Glutamatergic neuron (in vitro differentiated cells): Measurements from ENCODE around the gene IGFALS. TPM values are rescaled to one million over a fixed set of nuclear protein-coding genes. Genes with fewer than 3 reads are reported as not detected.

Source experiments
- DNase-seq: peaks from one replicate; pipeline ENCODE4 v3.0.0; 2022
- H3K27ac Mint-ChIP-seq: one replicate; pipeline ENCODE4 v1.8.0; 2020; ENCODE audit warnings: mild to moderate bottlenecking, mixed read lengths, inconsistent platforms; ENCODE audit not compliant: unreplicated experiment
- H3K27me3 Mint-ChIP-seq: one replicate; pipeline ENCODE4 v1.8.0; 2020; ENCODE audit warnings: mild to moderate bottlenecking, moderate library complexity, mixed read lengths, inconsistent platforms; ENCODE audit not compliant: unreplicated experiment
- H3K36me3 Mint-ChIP-seq: one replicate; pipeline ENCODE4 v1.8.0; 2020; ENCODE audit warnings: mild to moderate bottlenecking, mixed read lengths, inconsistent platforms; ENCODE audit not compliant: unreplicated experiment
- H3K4me1 Mint-ChIP-seq: one replicate; pipeline ENCODE4 v1.8.0; 2020; ENCODE audit warnings: mild to moderate bottlenecking, low read depth, mixed read lengths, inconsistent platforms; ENCODE audit not compliant: unreplicated experiment
- H3K4me3 Mint-ChIP-seq: one replicate; pipeline ENCODE4 v1.8.0; 2020; ENCODE audit warnings: mild to moderate bottlenecking, mixed read lengths, inconsistent platforms; ENCODE audit not compliant: unreplicated experiment
- H3K9me3 Mint-ChIP-seq: one replicate; pipeline ENCODE4 v1.8.0; 2020; ENCODE audit warnings: mild to moderate bottlenecking, moderate library complexity, mixed read lengths, inconsistent platforms; ENCODE audit not compliant: unreplicated experiment
- total RNA-seq: library from RNA; stranded (reverse); fragmentation: NEBNext Ultra II Directional; extraction: Animal tissue kit (Norgen Biotek cat#: 25700); gene quantifications from one replicate; pipeline ENCODE4 v1.2.1, GENCODE V29; 2021; ENCODE audit not compliant: unreplicated experiment
- TF ChIP-seq, protein P1 (sequence below): fragments of 200-600 bp; sonication (generic); IDR thresholded peaks from one replicate; pipeline ENCODE4 v1.5.0; 2021; ENCODE audit not compliant: partially characterized antibody, unreplicated experiment

IGFALS gene
- total RNA-seq, 1 donor from 2014 or later, result 0.39 TPM

DNA sequence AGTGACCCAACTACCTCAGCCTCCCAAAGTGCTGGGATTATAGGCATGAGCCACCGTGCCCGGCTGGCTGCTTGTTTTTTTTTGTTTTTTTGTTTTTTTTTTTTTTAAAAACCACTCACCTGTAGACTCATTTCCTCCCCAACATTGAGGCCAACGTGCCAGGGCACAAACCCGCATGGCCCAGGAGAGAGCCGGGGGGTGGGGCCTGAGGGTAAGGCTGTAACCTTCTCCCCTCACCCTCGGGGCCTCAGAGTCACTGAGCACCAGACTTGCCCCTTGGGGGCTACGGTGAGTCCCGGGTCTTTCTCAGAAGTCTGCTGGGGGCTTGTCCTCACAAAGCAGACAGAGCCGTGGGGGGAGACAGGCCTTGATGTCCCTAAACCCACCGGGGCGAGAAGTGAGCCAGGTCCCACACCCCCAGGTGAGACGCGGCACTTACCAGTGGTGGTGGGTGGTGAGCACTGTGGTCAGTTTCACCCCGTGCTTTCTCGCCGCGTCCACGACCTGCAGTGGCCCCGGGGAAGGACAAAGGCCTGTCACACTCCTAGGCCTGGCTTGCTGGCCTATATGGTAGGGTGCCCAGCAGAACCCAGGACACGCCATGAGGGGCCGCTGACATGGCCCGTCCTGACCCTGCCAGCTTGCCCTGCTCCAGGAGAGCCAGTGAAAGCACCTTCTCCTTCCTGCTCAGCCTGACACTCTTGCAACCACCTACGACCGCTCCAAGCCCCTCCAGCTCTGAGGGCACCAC lies 28.5 kb upstream of the IGFALS start:
- Mint-ChIP-seq H3K4me3 (no peak overlapping the region), H3K27me3 (peaks cover 3% of the 10 kb centered on the region), H3K27ac (no peak overlapping the region), H3K36me3 (no peaks in the 10 kb centered on the region), H3K9me3 (peaks cover 3% of the 10 kb centered on the region), H3K4me1 (peaks cover 7% of the 10 kb centered on the region)
- DNase-seq, result no peak
- TF ChIP-seq, protein P1, sequence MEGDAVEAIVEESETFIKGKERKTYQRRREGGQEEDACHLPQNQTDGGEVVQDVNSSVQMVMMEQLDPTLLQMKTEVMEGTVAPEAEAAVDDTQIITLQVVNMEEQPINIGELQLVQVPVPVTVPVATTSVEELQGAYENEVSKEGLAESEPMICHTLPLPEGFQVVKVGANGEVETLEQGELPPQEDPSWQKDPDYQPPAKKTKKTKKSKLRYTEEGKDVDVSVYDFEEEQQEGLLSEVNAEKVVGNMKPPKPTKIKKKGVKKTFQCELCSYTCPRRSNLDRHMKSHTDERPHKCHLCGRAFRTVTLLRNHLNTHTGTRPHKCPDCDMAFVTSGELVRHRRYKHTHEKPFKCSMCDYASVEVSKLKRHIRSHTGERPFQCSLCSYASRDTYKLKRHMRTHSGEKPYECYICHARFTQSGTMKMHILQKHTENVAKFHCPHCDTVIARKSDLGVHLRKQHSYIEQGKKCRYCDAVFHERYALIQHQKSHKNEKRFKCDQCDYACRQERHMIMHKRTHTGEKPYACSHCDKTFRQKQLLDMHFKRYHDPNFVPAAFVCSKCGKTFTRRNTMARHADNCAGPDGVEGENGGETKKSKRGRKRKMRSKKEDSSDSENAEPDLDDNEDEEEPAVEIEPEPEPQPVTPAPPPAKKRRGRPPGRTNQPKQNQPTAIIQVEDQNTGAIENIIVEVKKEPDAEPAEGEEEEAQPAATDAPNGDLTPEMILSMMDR, result no peak

DNA sequence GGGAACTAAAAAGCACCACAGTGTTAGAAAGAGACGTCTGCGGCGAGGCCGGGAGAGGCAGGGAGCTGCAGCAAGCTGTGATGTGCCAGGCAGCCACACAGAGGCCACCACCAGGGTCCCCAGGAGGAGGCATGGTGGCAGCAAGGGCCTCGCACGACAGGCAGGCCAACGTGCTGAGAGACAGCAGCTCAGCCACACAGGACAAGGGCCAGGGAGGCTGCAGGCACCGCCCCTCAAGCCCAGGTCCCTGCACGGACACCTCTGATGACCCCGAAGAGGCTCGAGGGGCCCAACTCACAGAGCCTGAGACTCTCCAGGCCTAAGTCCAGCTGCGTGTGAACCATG lies 27.4 kb upstream of the IGFALS start:
- DNase-seq, result no peak
- Mint-ChIP-seq H3K4me3 (no peak overlapping the region), H3K9me3 (peaks cover 2% of the 10 kb centered on the region), H3K27me3 (peaks cover 3% of the 10 kb centered on the region), H3K27ac (no peak overlapping the region), H3K36me3 (no peaks in the 10 kb centered on the region), H3K4me1 (peaks cover 7% of the 10 kb centered on the region)
- TF ChIP-seq, protein P1, result no peak

DNA sequence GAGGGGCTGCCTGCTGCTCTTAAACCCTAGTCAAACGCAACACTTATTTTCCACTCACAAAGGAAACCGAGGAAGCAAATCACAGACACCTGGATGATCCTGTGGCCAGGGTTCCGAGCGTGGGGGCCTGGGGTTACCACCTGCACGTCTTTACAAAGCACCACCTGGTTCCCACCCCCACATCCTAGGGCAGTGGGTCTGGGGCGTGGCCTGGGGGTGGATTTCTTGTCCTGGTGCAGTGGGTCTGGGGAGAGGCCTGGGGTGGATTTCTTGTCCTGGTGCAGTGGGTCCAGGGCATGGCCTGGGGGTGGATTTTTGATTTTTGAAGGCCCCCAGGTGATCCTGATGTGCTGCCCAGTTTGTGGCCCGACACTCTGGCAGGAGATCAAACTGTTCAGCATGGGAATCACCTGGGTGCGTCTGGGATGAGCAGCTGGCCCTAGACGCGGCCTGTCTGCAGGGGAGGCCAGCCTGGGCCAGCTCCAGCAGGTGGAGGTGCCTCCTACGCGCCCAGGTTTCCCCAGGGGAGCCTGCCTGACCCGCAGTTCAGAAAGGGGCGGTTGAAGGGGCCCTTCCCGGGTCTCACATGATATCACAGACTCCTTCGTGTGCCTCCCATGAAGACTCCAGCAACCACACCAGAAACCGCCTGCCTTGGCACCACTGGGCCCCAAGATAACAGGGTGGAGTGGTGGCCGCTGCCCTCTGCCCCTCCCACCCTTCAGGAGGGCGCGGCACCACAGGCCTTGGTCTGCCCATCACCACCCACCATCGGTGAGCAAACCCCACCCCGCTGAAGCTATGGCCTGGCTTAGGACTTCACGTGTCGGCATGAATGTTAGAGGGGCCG lies 26.8 kb upstream of the IGFALS start:
- H3K36me3 Mint-ChIP-seq, result no peaks in the 10 kb centered on the region
- H3K27me3 Mint-ChIP-seq, result peaks cover 3% of the 10 kb centered on the region
- no peak for DNase-seq
- TF ChIP-seq, protein P1, result no peak
- no peak overlapping the region for H3K4me3 Mint-ChIP-seq
- peaks cover 1% of the 10 kb centered on the region for H3K9me3 Mint-ChIP-seq
- peak overlapping the region; percentile 22 for H3K27ac Mint-ChIP-seq
- peaks cover 7% of the 10 kb centered on the region for H3K4me1 Mint-ChIP-seq

DNA sequence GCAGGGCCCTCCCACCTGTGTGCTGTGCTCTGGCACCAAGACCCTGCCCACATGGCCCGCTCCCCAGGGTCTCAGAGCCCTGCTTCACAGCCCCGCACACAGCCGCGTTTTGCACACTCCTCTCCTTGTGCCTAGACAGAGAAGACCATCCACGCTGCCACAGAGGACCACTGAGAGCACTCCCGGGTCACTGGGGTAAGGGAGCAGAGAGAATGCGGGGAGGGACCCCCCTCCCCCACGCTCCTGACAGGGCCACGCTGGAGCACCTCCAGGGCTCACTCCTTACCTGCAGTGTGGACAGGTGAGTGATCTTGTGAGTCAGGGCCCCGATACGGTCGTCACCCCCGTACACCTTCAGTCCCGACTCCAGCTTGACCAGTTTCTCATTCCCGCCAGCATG lies 26.1 kb upstream of the IGFALS start:
- H3K9me3 Mint-ChIP-seq, result peaks cover 3% of the 10 kb centered on the region
- H3K36me3 Mint-ChIP-seq, result no peaks in the 10 kb centered on the region
- H3K4me3 Mint-ChIP-seq, result peak overlapping the region; percentile 42
- no peak for DNase-seq
- TF ChIP-seq, protein P1, result no peak
- peaks cover 7% of the 10 kb centered on the region for H3K4me1 Mint-ChIP-seq
- H3K27ac Mint-ChIP-seq, result peak overlapping the region; percentile 52
- peaks cover 3% of the 10 kb centered on the region for H3K27me3 Mint-ChIP-seq
